GM19240 (cell line): ENCODE data around the gene SLC41A3.
A peak's percentile ranks its signal among the peaks of the same experiment; 100 is the strongest.
"Not testable (repeated sequence)": the region's sequence is repeated elsewhere in the genome, so short reads cannot be mapped to it uniquely, and the experiment has no call there.

Experiments
- DNase-seq: peaks from one replicate; pipeline ENCODE4 v3.0.0; 2011; ENCODE audit warnings: low spot score; ENCODE audit not compliant: insufficient read length

SLC41A3 gene

GRCh38 chr3:126003447-126004190 lies 80.3 kb downstream of the SLC41A3 start:
- DNase-seq, result no peak

DNA sequence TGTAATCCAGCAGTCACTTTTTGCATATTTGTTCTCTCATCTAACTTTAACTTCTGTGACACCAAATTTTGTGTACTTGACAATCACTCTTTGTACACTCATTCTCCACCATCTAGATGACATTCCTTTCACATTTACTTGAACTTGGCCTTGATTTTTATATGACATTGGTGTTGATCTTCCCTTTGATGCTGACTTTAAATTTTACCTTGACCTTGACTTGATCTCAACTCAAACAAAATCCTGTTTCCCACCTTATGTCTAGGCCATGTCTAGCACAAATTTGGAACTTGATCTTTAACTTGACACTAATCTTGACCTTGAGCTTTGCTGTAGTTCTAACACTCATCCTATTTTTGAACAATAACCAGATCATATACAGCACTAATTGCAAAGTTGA lies 81.7 kb downstream of the SLC41A3 start:
- no peak for DNase-seq

GRCh38 chr3:125996751-125997150 lies 87.2 kb downstream of the SLC41A3 start:
- DNase-seq, result not testable (repeated sequence)

GRCh38 chr3:125990253-125990970 lies 93.5 kb downstream of the SLC41A3 start:
- peak; percentile 43 for DNase-seq

DNA sequence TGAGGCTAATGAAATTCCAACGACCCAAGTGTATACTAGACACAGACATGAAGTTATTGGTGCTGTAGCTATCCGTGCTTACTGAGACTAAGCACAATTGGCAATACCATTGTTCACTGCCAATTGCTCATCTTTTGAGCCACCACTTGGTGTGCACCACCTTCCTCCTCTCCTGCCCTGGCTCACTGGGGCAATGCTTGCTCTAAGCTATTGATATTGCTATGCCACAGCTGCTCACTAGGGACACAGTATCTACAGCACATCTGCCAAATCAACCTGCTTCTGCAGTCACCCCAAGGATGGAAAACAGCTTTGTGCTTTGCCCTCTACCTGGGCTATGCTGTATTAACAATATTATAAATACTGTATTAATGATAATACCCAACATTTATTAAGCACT lies 99.0 kb downstream of the SLC41A3 start:
- not testable (repeated sequence) for DNase-seq

- not testable (repeated sequence) for DNase-seq
Measured at GRCh38 chr3:125977104-125977503, 106.8 kb downstream of the SLC41A3 start.

DNA sequence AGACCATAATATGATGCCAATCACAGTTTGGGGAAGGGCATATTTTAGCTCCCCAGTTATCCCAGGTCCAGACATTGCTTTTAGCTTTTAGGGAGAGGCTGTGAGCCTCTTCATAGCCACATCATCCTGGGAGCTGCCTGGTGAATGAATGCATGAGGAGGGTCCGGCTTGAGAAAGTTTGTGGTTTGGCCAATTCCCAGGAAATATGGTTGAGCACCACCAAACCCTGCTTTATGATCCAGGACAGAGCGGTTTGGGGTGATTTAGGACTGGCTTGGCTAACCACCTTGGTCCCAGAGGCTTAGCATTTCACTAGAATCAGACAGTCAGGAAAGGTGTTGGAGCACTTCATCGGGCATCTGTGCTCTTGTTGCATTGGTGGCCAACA lies 107.9 kb downstream of the SLC41A3 start:
- DNase-seq, result not testable (repeated sequence)

DNA sequence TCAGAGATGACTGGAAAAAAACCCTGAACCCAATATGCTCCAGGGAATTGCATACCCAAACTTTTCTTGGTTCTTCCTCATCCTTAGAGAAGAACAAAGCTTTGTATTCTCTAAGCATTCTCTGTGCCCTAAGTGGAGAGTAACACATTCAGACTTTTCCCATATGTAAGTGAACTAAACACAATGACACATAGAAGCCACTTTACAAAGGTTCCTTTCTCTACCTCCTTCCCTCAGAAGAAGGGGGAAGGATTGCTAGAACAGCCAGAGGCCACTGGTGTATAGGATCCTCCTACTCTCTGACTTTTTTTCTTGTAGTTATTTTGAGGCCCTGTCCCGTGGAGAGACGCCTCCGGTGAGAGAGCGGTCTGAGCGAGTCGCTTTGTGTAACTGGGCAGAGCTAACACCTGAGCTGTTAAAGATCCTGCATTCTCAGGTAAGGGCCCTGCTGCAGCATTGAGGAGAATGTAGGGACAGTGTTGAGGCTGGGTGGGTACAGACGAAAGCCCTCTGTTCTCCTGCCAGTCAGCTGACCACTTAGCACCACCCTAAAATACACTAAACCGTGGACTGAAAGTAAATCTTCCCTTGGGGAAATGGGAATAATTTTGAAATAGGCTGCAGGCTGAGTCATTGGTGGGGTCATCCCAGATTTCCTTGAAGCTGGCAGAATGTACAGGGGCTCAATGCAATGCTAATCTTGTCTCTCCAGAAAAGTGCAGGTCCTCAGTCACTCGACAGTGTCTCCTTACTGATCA lies 108.5 kb downstream of the SLC41A3 start:
- not testable (repeated sequence) for DNase-seq

DNA sequence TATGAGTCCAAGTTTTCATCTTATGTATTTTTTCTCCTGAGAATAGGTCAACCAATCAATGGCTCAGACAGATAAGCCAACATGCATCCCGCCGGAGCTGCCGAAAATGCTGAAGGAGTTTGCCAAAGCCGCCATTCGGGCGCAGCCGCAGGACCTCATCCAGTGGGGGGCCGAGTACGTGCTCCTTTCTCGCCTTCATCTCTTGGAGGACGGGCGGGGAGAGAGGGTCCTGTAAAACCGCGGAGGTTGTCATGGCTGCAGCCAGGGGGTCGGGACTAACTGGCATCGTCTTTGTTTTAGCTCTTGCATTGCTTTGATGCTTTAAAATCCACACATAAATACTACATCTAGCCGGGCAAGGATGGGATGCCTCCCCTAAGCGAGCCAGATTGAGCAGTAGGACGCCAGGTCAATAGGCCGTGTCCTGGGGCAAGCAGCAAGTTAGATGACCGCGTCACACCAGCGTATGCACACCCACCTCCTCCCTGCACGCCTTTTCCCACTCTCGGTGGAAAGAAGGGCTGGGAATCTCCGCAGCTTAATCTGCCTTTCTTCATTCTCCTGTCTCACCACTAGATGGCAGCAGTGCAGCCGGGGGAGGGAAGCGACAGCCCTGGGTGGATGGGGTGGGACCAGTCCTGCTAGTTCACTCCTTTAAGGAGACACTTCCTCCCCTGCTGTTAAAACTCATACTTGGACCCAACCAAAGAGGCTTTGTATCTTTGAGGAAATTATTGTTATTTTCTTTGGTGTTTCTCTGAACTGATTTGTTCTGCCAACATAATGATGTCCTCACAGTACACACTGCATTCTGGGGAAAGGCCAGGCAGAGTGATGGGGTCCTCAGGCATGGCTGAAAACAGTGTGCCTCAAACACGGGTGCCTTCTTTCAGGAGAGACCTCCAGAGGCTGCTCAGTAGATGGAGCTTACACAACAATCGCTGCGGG lies 111.7 kb downstream of the SLC41A3 start:
- DNase-seq, result not testable (repeated sequence)

DNA sequence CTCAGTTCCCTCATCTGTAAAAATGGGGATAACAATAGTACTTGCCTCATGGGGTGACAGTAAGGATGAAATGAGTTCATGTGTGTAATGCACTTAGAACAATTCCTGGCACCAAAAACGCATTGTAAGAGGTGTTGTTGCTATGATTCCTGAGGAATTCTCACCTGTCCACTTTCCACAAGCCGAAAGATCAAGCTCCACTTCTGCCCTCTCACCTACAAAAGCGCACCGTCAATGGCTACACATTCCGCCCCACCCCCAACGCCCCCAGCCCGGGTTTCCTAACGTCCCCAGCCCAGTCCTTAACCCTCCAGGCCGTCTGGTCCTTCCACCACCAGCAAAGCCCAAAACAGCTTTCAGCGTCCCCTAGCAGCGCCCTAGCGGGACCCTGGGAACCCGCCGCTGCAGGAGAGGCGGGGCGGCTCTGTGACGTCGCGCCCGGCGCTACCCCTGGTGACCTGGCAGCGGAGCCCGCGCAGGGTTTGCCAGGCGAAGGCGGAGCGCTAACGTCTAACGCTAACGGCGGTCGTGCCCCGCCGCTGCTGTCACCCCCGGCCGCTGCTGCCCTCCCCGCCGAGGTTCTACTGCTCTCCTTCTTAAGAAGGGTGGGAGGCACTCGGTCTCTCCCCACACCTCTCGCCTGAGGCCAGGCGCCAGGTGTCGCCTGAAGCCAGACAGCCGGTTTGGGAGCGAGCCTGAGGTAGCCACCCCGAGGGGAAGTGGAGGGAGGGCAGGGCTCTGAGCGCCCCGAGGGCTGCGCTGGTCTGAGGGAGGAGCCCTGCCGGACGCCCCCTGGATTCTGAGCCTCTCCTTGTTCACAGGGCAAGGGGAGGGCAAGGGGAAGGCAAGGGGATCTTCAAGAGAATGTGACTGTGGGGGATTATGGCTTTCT lies 115.0 kb downstream of the SLC41A3 start, which contains the start of gene ROPN1B:
TSS of gene ROPN1B (plus strand) at position 478 of the 892 bp plus-strand sequence. CDS start 2,877 bp downstream, outside the sequence.
- not testable (repeated sequence) for DNase-seq

GRCh38 chr3:125968121-125968520 lies 115.8 kb downstream of the SLC41A3 start:
- not testable (repeated sequence) for DNase-seq

DNA sequence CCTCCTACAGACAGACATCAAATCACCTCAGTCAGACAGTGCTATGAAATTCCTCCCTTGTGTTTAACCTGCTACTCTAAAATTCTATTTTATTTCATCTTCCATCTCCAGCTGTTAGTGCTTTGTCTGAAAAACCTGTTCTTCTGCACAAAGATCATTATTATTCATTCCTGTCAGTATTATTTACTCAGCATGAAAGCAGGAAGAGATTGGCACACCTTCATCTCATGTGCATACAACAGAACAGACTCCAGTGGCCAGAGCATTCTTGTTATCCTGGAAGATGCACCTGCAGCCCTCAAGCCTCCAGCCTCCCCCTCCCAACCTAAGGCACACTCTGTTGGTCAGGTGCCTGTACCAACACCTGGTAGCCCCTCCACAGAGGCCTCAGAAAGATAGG lies 116.8 kb downstream of the SLC41A3 start:
- DNase-seq, result no peak

DNA sequence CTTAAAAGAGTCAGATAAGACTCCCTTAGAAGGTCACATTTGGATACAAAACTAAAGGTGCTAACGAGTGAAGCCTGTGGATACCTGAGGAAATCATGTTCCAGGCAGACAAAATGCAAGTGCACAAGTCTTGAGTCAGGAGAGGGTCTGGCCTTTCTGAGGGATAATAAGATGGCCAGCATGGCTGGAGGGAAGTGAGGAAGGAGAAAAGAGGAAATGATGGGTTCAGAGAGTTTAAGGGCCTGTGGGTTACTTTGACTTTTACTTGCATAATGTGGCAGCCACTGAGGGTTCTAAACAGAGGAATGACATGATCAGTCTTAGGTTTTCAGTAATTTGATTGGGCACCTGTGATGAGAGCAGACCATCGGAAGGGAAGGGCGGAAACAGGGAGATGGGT lies 118.4 kb downstream of the SLC41A3 start:
- no peak for DNase-seq

GRCh38 chr3:125963834-125964233 lies 120.1 kb downstream of the SLC41A3 start:
- not testable (repeated sequence) for DNase-seq

DNA sequence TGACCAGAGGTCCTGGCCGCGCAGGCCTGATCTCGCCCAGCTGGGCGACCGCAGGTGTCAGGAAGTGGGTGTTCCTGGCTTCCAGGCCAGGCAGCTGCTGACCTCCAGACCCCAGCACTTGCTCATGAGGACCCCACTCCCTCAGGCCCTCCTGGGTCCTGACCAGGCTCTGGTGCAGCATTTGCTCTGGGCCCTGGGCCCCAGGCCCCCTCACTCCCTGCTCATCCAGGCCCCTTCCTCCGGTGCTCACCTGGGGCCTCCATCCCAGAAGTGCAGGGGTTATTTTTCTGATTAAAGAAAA lies 122.7 kb downstream of the SLC41A3 start:
- no peak for DNase-seq

- DNase-seq, result no peak
Measured at GRCh38 chr3:125960456-125961288, 123.3 kb downstream of the SLC41A3 start.

- no peak for DNase-seq
Measured at GRCh38 chr3:125960066-125960424, 123.9 kb downstream of the SLC41A3 start.

DNA sequence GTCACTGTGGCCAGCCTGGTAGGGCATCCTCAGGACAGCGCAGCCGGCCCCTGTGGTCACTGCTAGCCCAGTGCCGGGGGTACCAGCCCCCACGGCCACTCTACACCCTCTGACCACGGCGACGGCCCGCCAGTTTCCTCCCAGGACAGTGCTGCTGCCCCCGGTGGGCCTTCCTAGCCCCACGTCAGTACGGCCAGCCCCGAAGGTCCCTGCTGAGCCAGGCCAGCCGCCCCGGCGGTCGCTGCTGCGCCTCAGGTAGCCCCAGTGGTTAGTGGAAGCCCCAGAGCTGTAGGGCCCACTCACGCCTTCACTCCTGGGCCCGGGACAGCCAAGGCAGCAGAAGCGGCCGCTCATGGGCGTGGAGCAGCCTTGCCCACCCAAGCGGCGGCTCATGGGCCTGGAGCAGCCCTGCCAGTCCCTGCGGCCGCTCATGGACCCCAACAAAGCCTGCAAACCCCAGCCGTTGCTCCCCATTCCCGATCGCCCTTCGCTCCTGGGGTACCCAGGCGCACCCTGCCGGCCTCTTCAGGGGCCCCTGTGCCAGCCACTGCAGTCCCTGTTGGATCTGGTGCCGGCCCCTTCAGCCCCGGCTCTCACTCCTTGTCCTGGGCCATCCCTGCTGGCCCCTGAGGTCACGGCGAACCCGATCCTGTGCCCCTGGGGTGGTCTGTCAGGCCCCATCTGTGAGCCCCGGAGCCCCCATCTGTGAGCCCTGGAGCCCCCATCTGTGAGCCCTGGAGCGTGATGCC lies 124.4 kb downstream of the SLC41A3 start:
- DNase-seq, result no peak
